H1 (cell line): ENCODE results near the gene POU2AF3. TPM values are rescaled to one million over a fixed set of nuclear protein-coding genes. Genes with fewer than 3 reads are reported as not detected.

Experiments
- CTCF ChIA-PET: fragments of 300-600 bp; sonication (Branson Sonifier 250); formaldehyde crosslinking; loops from one replicate; lab custom pipeline; 2021; ENCODE audit not compliant: partially characterized antibody; lab: Charles Lee
- POLR2A ChIA-PET: fragments of 300-600 bp; sonication (Branson Sonifier 250); formaldehyde crosslinking; loops from one replicate; lab custom pipeline; 2021; ENCODE audit warnings: inconsistent platforms; ENCODE audit not compliant: partially characterized antibody; lab: Charles Lee
- DNase-seq, 2 experiments: peaks; one replicate each; pipeline versions ENCODE4 v3.0.0 to v3.0.0-alpha.2; 2010 to 2022; ENCODE audit warnings: low spot score in 2 of 2, low read depth in 1 of 2, mixed read lengths in 1 of 2
- FAIRE-seq: peaks from 2 replicates; lab custom pipeline; 2011; peaks lifted over from hg19 to GRCh38; lab: Jason Lieb, UNC
- H2AFZ ChIP-seq: 2 replicates; pipeline ENCODE4 v1.8.1; 2012; ENCODE audit warnings: low read length, inconsistent platforms
- H2AK5ac ChIP-seq: 2 replicates; pipeline ENCODE4 v1.6.1; 2013; ENCODE audit warnings: low read depth, low read length
- H2BK120ac ChIP-seq: replicated peaks from 2 replicates; pipeline ENCODE3; 2013; ENCODE audit warnings: low read depth, low read length, inconsistent platforms
- H2BK12ac ChIP-seq: 2 replicates; pipeline ENCODE4 v1.6.1; 2013; ENCODE audit warnings: low read depth, low read length
- H2BK15ac ChIP-seq: 2 replicates; pipeline ENCODE4 v1.6.1; 2013; ENCODE audit warnings: low read length
- H2BK20ac ChIP-seq: 2 replicates; pipeline ENCODE4 v1.6.1; 2013; ENCODE audit warnings: low read length
- H2BK5ac ChIP-seq: 2 replicates; pipeline ENCODE4 v1.6.1; 2013; ENCODE audit warnings: low read depth, low read length
- H3K14ac ChIP-seq: 2 replicates; pipeline ENCODE4 v1.6.1; 2013; ENCODE audit warnings: inconsistent platforms; ENCODE audit not compliant: insufficient read length
- H3K18ac ChIP-seq: 2 replicates; pipeline ENCODE4 v1.6.1; 2013; ENCODE audit warnings: low read length; ENCODE audit errors: extremely low read depth
- H3K23ac ChIP-seq: 2 replicates; pipeline ENCODE4 v1.6.1; 2013; ENCODE audit warnings: inconsistent platforms; ENCODE audit not compliant: insufficient read length
- H3K23me2 ChIP-seq: 2 replicates; pipeline ENCODE4 v1.6.1; 2013; ENCODE audit warnings: low read depth, low read length
- H3K27ac ChIP-seq: 2 replicates; pipeline ENCODE4 v1.6.1; 2011; ENCODE audit warnings: low read depth, low read length, inconsistent platforms
- H3K27me3 ChIP-seq, 4 experiments: replicated peaks in 1 of 4; 1 replicate in 1 of 4; 2 replicates in 3 of 4; pipeline versions ENCODE4 v1.6.1 to v1.8.1; 2011 to 2013; ENCODE audit warnings: low read length in 3 of 4, mild to moderate bottlenecking in 3 of 4, inconsistent platforms in 2 of 4, mixed read lengths in 2 of 4, moderate library complexity in 1 of 4; ENCODE audit not compliant: control insufficient read depth in 3 of 4, insufficient read depth in 3 of 4; ENCODE audit errors: extremely low read depth in 1 of 4
- H3K36me3 ChIP-seq, 4 experiments: 2 replicates each; pipeline versions ENCODE4 v1.6.1 to v1.8.1; 2011 to 2013; ENCODE audit warnings: mild to moderate bottlenecking in 4 of 4, low read length in 3 of 4, moderate library complexity in 2 of 4, control low read depth in 1 of 4, inconsistent platforms in 1 of 4; ENCODE audit not compliant: insufficient read depth in 4 of 4, control insufficient read depth in 2 of 4
- H3K4ac ChIP-seq: replicated peaks from 2 replicates; pipeline ENCODE3; 2013; ENCODE audit warnings: low read length, low read depth, mixed read lengths, inconsistent platforms; ENCODE audit not compliant: insufficient read length
- H3K4me1 ChIP-seq, 4 experiments: replicated peaks in 1 of 4; 1 replicate in 1 of 4; 2 replicates in 3 of 4; pipeline versions ENCODE4 v1.6.1 to v1.8.1; 2011 to 2013; ENCODE audit warnings: low read length in 3 of 4, inconsistent platforms in 2 of 4, mixed read lengths in 1 of 4; ENCODE audit not compliant: insufficient read depth in 4 of 4, control insufficient read depth in 3 of 4
- H3K4me2 ChIP-seq, 2 experiments: 2 replicates each; pipeline versions ENCODE4 v1.6.1 to v1.8.1; 2011 to 2013; ENCODE audit warnings: low read depth in 2 of 2, low read length in 2 of 2, control low read depth in 1 of 2, inconsistent platforms in 1 of 2, mild to moderate bottlenecking in 1 of 2; ENCODE audit not compliant: insufficient read depth in 1 of 2
- H3K4me3 ChIP-seq, 4 experiments: fragments of 200-600, 300-600 bp in 1 of 4; sonication (generic), shearing (Covaris generic), sonication (Bioruptor Twin) in 1 of 4; 2 replicates each; pipeline versions ENCODE4 v1.5.1 to v1.8.1; 2011 to 2016; ENCODE audit warnings: low read length in 4 of 4, low read depth in 3 of 4, control low read depth in 2 of 4, inconsistent platforms in 2 of 4, mild to moderate bottlenecking in 2 of 4, mixed read lengths in 1 of 4, moderate library complexity in 1 of 4; ENCODE audit not compliant: insufficient read depth in 2 of 4; ENCODE audit errors: extremely low read depth in 1 of 4
- H3K56ac ChIP-seq: replicated peaks from 2 replicates; pipeline ENCODE3; 2013; ENCODE audit warnings: low read depth, mild to moderate bottlenecking, mixed read lengths, low read length, inconsistent platforms; ENCODE audit not compliant: insufficient read length
- H3K79me1 ChIP-seq: 2 replicates; pipeline ENCODE4 v1.6.1; 2013; ENCODE audit warnings: low read depth, low read length, control low read depth
- H3K79me2 ChIP-seq, 2 experiments: 2 replicates each; pipeline versions ENCODE4 v1.6.1 to v1.8.1; 2012 to 2013; ENCODE audit warnings: low read length in 2 of 2, mild to moderate bottlenecking in 2 of 2, inconsistent platforms in 1 of 2; ENCODE audit not compliant: insufficient read depth in 2 of 2, control insufficient read depth in 1 of 2
- H3K9ac ChIP-seq, 4 experiments: replicated peaks in 1 of 4; 1 replicate in 1 of 4; 2 replicates in 3 of 4; pipeline versions ENCODE4 v1.6.1 to v1.8.1; 2011 to 2013; ENCODE audit warnings: low read depth in 3 of 4, low read length in 3 of 4, control low read depth in 2 of 4, mild to moderate bottlenecking in 2 of 4, moderate library complexity in 2 of 4, inconsistent platforms in 1 of 4; ENCODE audit errors: extremely low read depth in 1 of 4
- H3K9me3 ChIP-seq, 2 experiments: 2 replicates each; pipeline versions ENCODE4 v1.6.1 to v1.8.1; 2012 to 2013; ENCODE audit warnings: mild to moderate bottlenecking in 2 of 2, moderate library complexity in 2 of 2, control low read depth in 1 of 2, inconsistent platforms in 1 of 2, low read depth in 1 of 2, low read length in 1 of 2, mixed read lengths in 1 of 2; ENCODE audit not compliant: insufficient read depth in 2 of 2
- H4K20me1 ChIP-seq, 2 experiments: replicated peaks in 1 of 2; 2 replicates each; pipeline versions ENCODE3 to v1.8.1; 2011 to 2013; ENCODE audit warnings: inconsistent platforms in 2 of 2, low read length in 2 of 2, mild to moderate bottlenecking in 1 of 2; ENCODE audit not compliant: insufficient read depth in 2 of 2, control insufficient read depth in 1 of 2
- H4K5ac ChIP-seq: 2 replicates; pipeline ENCODE4 v1.6.1; 2013; ENCODE audit warnings: low read length, low read depth, mixed read lengths, inconsistent platforms; ENCODE audit not compliant: insufficient read length
- H4K8ac ChIP-seq: 2 replicates; pipeline ENCODE4 v1.8.0; 2013; ENCODE audit warnings: mild to moderate bottlenecking, moderate library complexity, low read length, inconsistent platforms; ENCODE audit not compliant: insufficient read depth; ENCODE audit errors: extremely low read depth
- H4K91ac ChIP-seq: replicated peaks from 2 replicates; pipeline ENCODE3; 2013; ENCODE audit warnings: low read length, mixed read lengths, inconsistent platforms; ENCODE audit not compliant: insufficient read length
- ASH2L ChIP-seq: fragments of 200-600, 300-600 bp; sonication (generic); IDR thresholded peaks from one replicate; pipeline ENCODE4 v1.7.1; 2017; ENCODE audit warnings: low read length
- GTF2F1 ChIP-seq: IDR thresholded peaks from 2 replicates; pipeline ENCODE4 v1.6.1; 2012; ENCODE audit warnings: low read depth, low read length, improper control_type of control experiment, borderline replicate concordance
- HDAC2 ChIP-seq, 2 experiments: fragments of 300-600 bp in 1 of 2; sonication (generic) in 1 of 2; IDR thresholded peaks; 2 replicates each; pipeline ENCODE4 v1.6.1; 2011 to 2012; ENCODE audit warnings: low read depth in 2 of 2, low read length in 2 of 2, mild to moderate bottlenecking in 2 of 2, moderate library complexity in 2 of 2, borderline replicate concordance in 1 of 2, inconsistent platforms in 1 of 2
- HDAC6 ChIP-seq: IDR thresholded peaks from one replicate; pipeline ENCODE4 v1.7.1; 2012; ENCODE audit warnings: low read depth, mild to moderate bottlenecking, inconsistent platforms, low read length, moderate library complexity
- KDM4A ChIP-seq: IDR thresholded peaks from one replicate; pipeline ENCODE4 v1.7.1; 2012; ENCODE audit warnings: low read depth, mild to moderate bottlenecking, moderate library complexity, low read length, inconsistent platforms; ENCODE audit not compliant: severe bottlenecking
- NRF1 ChIP-seq: IDR thresholded peaks from 2 replicates; pipeline ENCODE4 v1.6.1; 2011; ENCODE audit warnings: mild to moderate bottlenecking, low read depth, low read length, improper control_type of control experiment
- POU5F1 ChIP-seq: IDR thresholded peaks from 2 replicates; pipeline ENCODE4 v1.6.1; 2011; ENCODE audit warnings: low read depth, mild to moderate bottlenecking, low read length, moderate library complexity
- SAP30 ChIP-seq: fragments of 300-600 bp; sonication (generic); IDR thresholded peaks from 2 replicates; pipeline ENCODE4 v1.7.1; 2012; ENCODE audit warnings: low read length, moderate library complexity, mild to moderate bottlenecking, inconsistent platforms; ENCODE audit not compliant: insufficient read depth, insufficient replicate concordance
- SIX5 ChIP-seq: IDR thresholded peaks from 2 replicates; pipeline ENCODE4 v1.6.1; 2011; ENCODE audit warnings: mild to moderate bottlenecking, low read depth, low read length
- SP2 ChIP-seq: IDR thresholded peaks from 2 replicates; pipeline ENCODE4 v1.6.1; 2012; ENCODE audit warnings: mild to moderate bottlenecking, low read length, inconsistent platforms
- SRF ChIP-seq: IDR thresholded peaks from 2 replicates; pipeline ENCODE4 v1.6.1; 2011; ENCODE audit warnings: mild to moderate bottlenecking, low read depth, low read length, moderate library complexity
- TEAD4 ChIP-seq: IDR thresholded peaks from 2 replicates; pipeline ENCODE4 v1.6.1; 2012; ENCODE audit warnings: low read depth, low read length, inconsistent platforms, mixed read lengths
- WGBS, 2 experiments: shearing (Covaris generic) in 1 of 2; methylation state at CpG; one replicate each; pipeline versions ENCODE4 v1.1.6 to v1.1.7; 2013 to 2015; ENCODE audit warnings: low lambda C conversion rate in 2 of 2, mixed read lengths in 2 of 2, inconsistent platforms in 1 of 2, low coverage in 1 of 2, missing lambda C conversion rate in 1 of 2; ENCODE audit not compliant: insufficient replicate concordance in 2 of 2, insufficient coverage in 1 of 2, insufficient read length in 1 of 2; ENCODE audit errors: extremely low coverage in 1 of 2, missing lambda C conversion rate in 1 of 2; 5-methylcytosine and 5-hydroxymethylcytosine counted together
- polyA plus RNA-seq, 7 experiments: library from polyadenylated mRNA; depleted of rRNA in 3 of 7; stranded (reverse) in 5 of 7; unstranded in 2 of 7; fragments of >200 nt in 5 of 7; fragments of 200-250 nt in 2 of 7; gene quantifications; 1 replicate in 5 of 7; 2 replicates in 1 of 7; 4 replicates in 1 of 7; pipeline versions ENCODE4 v1.2.1 to v1.2.3, GENCODE V29; 2011 to 2013; ENCODE audit warnings: missing spikeins in 2 of 7, mixed read lengths in 2 of 7
- total RNA-seq: library from RNA; stranded (reverse); fragmentation: NEBNext Ultra II Directional; extraction: Animal tissue kit (Norgen Biotek cat#: 25700); gene quantifications from 2 replicates; pipeline ENCODE4 v1.2.1, GENCODE V29; 2021

Gene POU2AF3
- total and polyA plus RNA-seq, 2 of the 8 experiments (the other 6 are each of a cell fraction or from before 2014, with no cell fraction given): 1.2 to 5.7 TPM

DNA sequence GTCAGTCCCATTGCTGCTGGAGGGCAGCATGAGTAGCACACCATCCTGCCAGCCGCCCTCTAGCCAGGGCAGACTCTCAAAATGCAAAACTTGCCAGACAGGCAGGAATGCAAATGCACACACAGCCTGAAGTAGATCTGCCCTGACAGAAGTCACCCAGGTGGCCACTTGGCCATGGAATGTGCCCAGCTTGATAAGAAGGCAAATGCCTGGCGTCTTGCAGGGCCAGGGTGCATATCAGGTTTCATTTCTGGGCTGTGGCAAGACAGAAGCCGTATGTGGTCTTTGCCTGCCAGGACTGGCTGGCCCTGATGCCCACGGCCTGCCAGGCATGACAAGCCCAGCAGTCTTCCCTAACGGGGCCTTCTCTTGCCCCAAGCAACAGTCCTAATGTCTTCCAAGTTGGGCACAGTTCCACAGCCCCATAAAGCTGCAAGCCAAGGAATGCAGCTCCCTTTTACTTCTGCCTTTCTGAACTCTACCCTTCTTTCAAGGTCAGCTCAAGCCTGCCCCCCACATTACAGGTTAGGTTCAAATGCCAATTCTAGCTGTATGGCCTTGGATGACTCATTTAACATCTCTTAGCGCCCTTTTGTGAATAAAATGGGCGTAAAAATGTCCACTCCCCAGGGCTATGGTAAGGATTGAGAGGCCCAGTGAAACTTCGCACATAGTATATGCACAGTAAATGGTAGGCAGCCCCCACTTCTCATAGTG lies 29.7 kb downstream of the POU2AF3 start:
- FAIRE-seq: no peak

More for the DNA sequence above, 29.7 kb downstream of the POU2AF3 start:
- Histone ChIP-seq H3K79me1 (no peaks in the 10 kb centered on the region), H2AK5ac (no peak overlapping the region), H3K4me2 (no peak overlapping the region), H2BK5ac (no peak overlapping the region), H3K9me3 (no peaks in the 10 kb centered on the region), H3K23ac (no peak overlapping the region), H4K20me1 (no peaks in the 10 kb centered on the region), H3K9ac (no peak overlapping the region), H2BK20ac (no peak overlapping the region), H3K27ac (no peak overlapping the region), H3K4me3 (no peak overlapping the region), H3K27me3 (no peaks in the 10 kb centered on the region), H3K56ac (no peak overlapping the region), H2BK15ac (no peak overlapping the region), H4K8ac (no peak overlapping the region), H3K79me2 (no peaks in the 10 kb centered on the region), H2AFZ (no peak overlapping the region), H3K14ac (no peak overlapping the region), H3K18ac (no peak overlapping the region), H2BK120ac (no peak overlapping the region), H2BK12ac (no peak overlapping the region), H4K5ac (no peak overlapping the region), H3K36me3 (no peaks in the 10 kb centered on the region), H3K23me2 (no peaks in the 10 kb centered on the region), H3K4me1 (peaks cover 0 to 4% (median 0%) of the 10 kb centered on the region in 4 experiments; a peak in 1 of 7 replicates), H4K91ac (no peak overlapping the region), H3K4ac (no peak overlapping the region)
- TF ChIP-seq HDAC6 (no peak), SP2 (no peak), NRF1 (no peak), HDAC2 (IDR thresholded peaks at IDR 0.05; ENCODE audit: borderline replicate concordance in 1 of 2, low read depth in 2 of 2, low read length in 2 of 2) (no peak), SAP30 (no peak), SRF (no peak), POU5F1 (no peak), GTF2F1 (no peak), ASH2L (no peak), KDM4A (no peak), SIX5 (no peak), TEAD4 (no peak; the same call in 1 of the 2 replicates)
- POLR2A ChIA-PET: no interaction called here
- no peak for DNase-seq
- CTCF ChIA-PET: interaction anchor here (0.7 to 1.6 kb wide), 7 partner anchors 18 to 900 kb away, joined by 3 to 6 read pairs (median 4); no protein-coding TSS in a partner anchor
- 74% methylated on average over 8 of the region's 8 CpGs; no CpG with 5 or more reads in 1 of the 2 experiments for WGBS, 2 experiments
